ENCODE data around the gene MAGI2. TPM values are rescaled to one million over a fixed set of nuclear protein-coding genes. Genes with fewer than 3 reads are reported as not detected.

MAGI2 gene
- total RNA-seq, 1 donor from 2014 or later: 0.38 TPM

DNA sequence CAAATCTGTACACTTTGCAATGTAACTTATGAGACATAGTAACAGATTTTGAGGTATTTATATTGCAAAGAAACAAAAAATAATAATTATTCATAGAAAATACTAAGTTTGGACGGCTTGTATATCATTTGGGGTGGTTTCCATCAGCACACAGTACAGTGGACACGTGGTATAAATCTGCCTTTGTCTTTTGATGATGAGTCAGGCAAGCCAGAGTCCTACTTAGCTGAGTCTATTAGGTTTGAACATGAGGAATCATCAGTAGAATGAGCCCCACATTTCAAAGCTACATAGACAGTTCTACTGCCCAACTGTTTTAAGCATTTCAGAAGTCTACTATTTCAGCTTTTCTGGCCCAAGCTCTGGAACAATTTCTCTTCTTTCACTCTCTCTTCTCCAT lies 851.7 kb downstream of the MAGI2 start:
- Mint-ChIP-seq H3K27me3 (no peaks in the 10 kb centered on the region), H3K9me3 (no peaks in the 10 kb centered on the region), H3K4me1 (no peaks in the 10 kb centered on the region), H3K4me3 (no peak overlapping the region), H3K27ac (no peak overlapping the region), H3K36me3 (ENCODE audit: low read depth) (no peaks in the 10 kb centered on the region)
- CTCF ChIA-PET: no interaction called here
- TF ChIP-seq, protein P1, sequence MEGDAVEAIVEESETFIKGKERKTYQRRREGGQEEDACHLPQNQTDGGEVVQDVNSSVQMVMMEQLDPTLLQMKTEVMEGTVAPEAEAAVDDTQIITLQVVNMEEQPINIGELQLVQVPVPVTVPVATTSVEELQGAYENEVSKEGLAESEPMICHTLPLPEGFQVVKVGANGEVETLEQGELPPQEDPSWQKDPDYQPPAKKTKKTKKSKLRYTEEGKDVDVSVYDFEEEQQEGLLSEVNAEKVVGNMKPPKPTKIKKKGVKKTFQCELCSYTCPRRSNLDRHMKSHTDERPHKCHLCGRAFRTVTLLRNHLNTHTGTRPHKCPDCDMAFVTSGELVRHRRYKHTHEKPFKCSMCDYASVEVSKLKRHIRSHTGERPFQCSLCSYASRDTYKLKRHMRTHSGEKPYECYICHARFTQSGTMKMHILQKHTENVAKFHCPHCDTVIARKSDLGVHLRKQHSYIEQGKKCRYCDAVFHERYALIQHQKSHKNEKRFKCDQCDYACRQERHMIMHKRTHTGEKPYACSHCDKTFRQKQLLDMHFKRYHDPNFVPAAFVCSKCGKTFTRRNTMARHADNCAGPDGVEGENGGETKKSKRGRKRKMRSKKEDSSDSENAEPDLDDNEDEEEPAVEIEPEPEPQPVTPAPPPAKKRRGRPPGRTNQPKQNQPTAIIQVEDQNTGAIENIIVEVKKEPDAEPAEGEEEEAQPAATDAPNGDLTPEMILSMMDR (IDR thresholded peaks at IDR 0.05): no peak
- intact Hi-C loops (cut with micrococcal nuclease): no loop called here
- DNase-seq: no peak
- ATAC-seq (ENCODE audit: low read depth): no peak
- POLR2A ChIA-PET: no interaction called here

DNA sequence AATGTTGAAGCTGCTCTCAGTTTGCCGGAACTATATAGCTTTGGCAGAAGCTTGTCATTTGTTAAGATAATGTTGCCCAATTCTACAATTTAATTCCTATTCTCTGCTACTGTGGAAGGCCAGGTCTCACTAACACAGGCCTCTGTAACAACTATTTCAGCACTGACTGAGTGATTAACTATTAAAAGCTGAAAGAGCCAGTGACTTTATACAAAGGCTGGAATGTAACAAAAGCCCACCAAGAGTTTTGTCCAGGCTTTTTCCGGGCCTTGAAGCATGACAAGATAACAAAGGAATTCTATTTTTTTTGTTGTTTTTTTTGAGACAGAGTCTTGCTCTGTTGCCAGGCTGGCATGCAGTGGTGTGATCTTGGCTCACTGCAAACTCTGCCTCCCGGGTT lies 859.3 kb downstream of the MAGI2 start:
- ATAC-seq (ENCODE audit: low read depth) (no peak), DNase-seq (no peak)
- intact Hi-C loops (cut with micrococcal nuclease): no loop called here
- Mint-ChIP-seq H3K4me1 (no peaks in the 10 kb centered on the region), H3K36me3 (ENCODE audit: low read depth) (no peaks in the 10 kb centered on the region), H3K4me3 (no peak overlapping the region), H3K9me3 (no peaks in the 10 kb centered on the region), H3K27ac (no peak overlapping the region), H3K27me3 (no peaks in the 10 kb centered on the region)
- TF ChIP-seq, protein P1 (IDR thresholded peaks at IDR 0.05): no peak
- ChIA-PET POLR2A (no interaction called here), CTCF (no interaction called here)

DNA sequence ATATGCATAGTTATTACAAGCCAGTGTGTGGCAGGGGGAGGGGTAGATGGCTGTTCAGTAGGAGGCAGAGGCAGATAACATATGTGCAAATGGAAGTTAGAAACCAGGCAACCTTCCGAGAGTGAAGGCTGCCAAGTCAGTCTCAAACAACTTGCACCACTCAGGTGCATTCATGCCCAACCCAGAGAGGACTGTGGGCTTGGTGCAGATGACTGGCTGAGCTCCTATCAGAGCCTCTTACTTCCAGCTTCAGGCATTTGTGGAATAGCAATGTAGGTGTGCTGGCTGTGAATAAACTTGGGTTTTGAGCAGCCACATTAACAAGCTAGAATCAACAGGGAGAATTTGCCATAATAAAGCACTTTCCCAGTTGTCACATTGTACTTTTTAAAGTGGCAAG lies 865.1 kb downstream of the MAGI2 start:
- CTCF ChIA-PET: no interaction called here
- H3K4me1 Mint-ChIP-seq: no peaks in the 10 kb centered on the region
- POLR2A ChIA-PET: no interaction called here
- TF ChIP-seq, protein P1 (IDR thresholded peaks at IDR 0.05): no peak
- H3K36me3 Mint-ChIP-seq (ENCODE audit: low read depth): no peaks in the 10 kb centered on the region
- H3K27ac Mint-ChIP-seq: no peak overlapping the region
- H3K4me3 Mint-ChIP-seq: no peak overlapping the region
- DNase-seq (no peak), ATAC-seq (ENCODE audit: low read depth) (no peak)
- H3K9me3 Mint-ChIP-seq: no peaks in the 10 kb centered on the region
- intact Hi-C loops (cut with micrococcal nuclease): no loop called here
- H3K27me3 Mint-ChIP-seq: no peaks in the 10 kb centered on the region

- Mint-ChIP-seq H3K4me1 (no peaks in the 10 kb centered on the region), H3K27ac (no peak overlapping the region), H3K36me3 (ENCODE audit: low read depth) (no peaks in the 10 kb centered on the region), H3K27me3 (no peaks in the 10 kb centered on the region), H3K4me3 (no peak overlapping the region), H3K9me3 (no peaks in the 10 kb centered on the region)
- TF ChIP-seq, protein P1 (IDR thresholded peaks at IDR 0.05): no peak
- ChIA-PET POLR2A (no interaction called here), CTCF (no interaction called here)
- ATAC-seq (ENCODE audit: low read depth): no peak
- intact Hi-C loops (cut with micrococcal nuclease): no loop called here
- DNase-seq: no peak
Measured at GRCh38 chr7:78587443-78588044, 865.9 kb downstream of the MAGI2 start.

- Mint-ChIP-seq H3K27ac (no peak overlapping the region), H3K4me1 (no peaks in the 10 kb centered on the region), H3K9me3 (no peaks in the 10 kb centered on the region), H3K27me3 (no peaks in the 10 kb centered on the region), H3K4me3 (no peak overlapping the region), H3K36me3 (ENCODE audit: low read depth) (no peaks in the 10 kb centered on the region)
- intact Hi-C loops (cut with micrococcal nuclease): no loop called here
- POLR2A ChIA-PET: no interaction called here
- CTCF ChIA-PET: no interaction called here
- ATAC-seq (ENCODE audit: low read depth) (no peak), DNase-seq (no peak)
- TF ChIP-seq, protein P1 (IDR thresholded peaks at IDR 0.05): no peak
Measured at GRCh38 chr7:78585980-78586379, 867.5 kb downstream of the MAGI2 start.

Data from activated B cell treated with CpG ODN at 0.5 μM for 24 hours (primary cell).